Umbilical cord (tissue), 2 donors: Measurements from ENCODE around the gene OTOA. TPM values are rescaled to one million over a fixed set of nuclear protein-coding genes. Genes with fewer than 3 reads are reported as not detected.
"Not testable (repeated sequence)": the region's sequence is repeated elsewhere in the genome, so short reads cannot be mapped to it uniquely, and the experiment has no call there.

Source experiments
- DNase-seq: peaks from one replicate; pipeline ENCODE4 v3.0.0-alpha.2; 2015; ENCODE audit warnings: low spot score
- total RNA-seq: library from RNA; depleted of rRNA; stranded (reverse); fragments of >200 nt; gene quantifications from one replicate; pipeline ENCODE4 v1.2.3, GENCODE V29; 2014; ENCODE audit warnings: low replicate concordance; ENCODE audit not compliant: insufficient read depth

Gene OTOA
- 1.4 TPM for total RNA-seq

GRCh38 chr16:21663889-21664647 lies at the start of gene OTOA:
Gene OTOA, plus strand, starts transcription at chr16:21663968. Its CDS starts 14,547 bp downstream, at chr16:21678515.
- DNase-seq, result no peak

GRCh38 chr16:21614896-21615295 lies 48.9 kb upstream of the OTOA start:
- no peak for DNase-seq

- no peak for DNase-seq
Measured at GRCh38 chr16:21617607-21618006, 46.2 kb upstream of the OTOA start.

- DNase-seq, result no peak
Measured at GRCh38 chr16:21618281-21618680, 45.5 kb upstream of the OTOA start.

- DNase-seq, result peak; percentile 69
Measured at GRCh38 chr16:21619765-21620425, 43.9 kb upstream of the OTOA start.

- DNase-seq, result no peak
Measured at GRCh38 chr16:21620592-21620991, 43.2 kb upstream of the OTOA start.

- no peak for DNase-seq
Measured at GRCh38 chr16:21622545-21622944, 41.2 kb upstream of the OTOA start.

- no peak for DNase-seq
Measured at GRCh38 chr16:21625026-21625425, 38.7 kb upstream of the OTOA start.

- DNase-seq, result peak; percentile 78
Measured at GRCh38 chr16:21626659-21627277, 37.0 kb upstream of the OTOA start.

- no peak for DNase-seq
Measured at GRCh38 chr16:21628121-21628726, 35.5 kb upstream of the OTOA start.

- no peak for DNase-seq
Measured at GRCh38 chr16:21628772-21629171, 35.0 kb upstream of the OTOA start.

GRCh38 chr16:21629616-21630539 lies 33.9 kb upstream of the OTOA start:
- not testable (repeated sequence) for DNase-seq

- not testable (repeated sequence) for DNase-seq
Measured at GRCh38 chr16:21630866-21631265, 32.9 kb upstream of the OTOA start.

- DNase-seq, result not testable (repeated sequence)
Measured at GRCh38 chr16:21631376-21631775, 32.4 kb upstream of the OTOA start.

GRCh38 chr16:21631951-21632575 lies 31.7 kb upstream of the OTOA start:
- not testable (repeated sequence) for DNase-seq

- no peak for DNase-seq
Measured at GRCh38 chr16:21634216-21634615, 29.6 kb upstream of the OTOA start.

GRCh38 chr16:21635694-21636093 lies 28.1 kb upstream of the OTOA start:
- DNase-seq, result not testable (repeated sequence)

GRCh38 chr16:21637032-21637968 lies 26.5 kb upstream of the OTOA start:
- no peak for DNase-seq

- DNase-seq, result no peak
Measured at GRCh38 chr16:21638573-21638975, 25.2 kb upstream of the OTOA start.
